H1 (cell line): ENCODE measurements around the gene IGSF9B. TPM values are rescaled to one million over a fixed set of nuclear protein-coding genes. Genes with fewer than 3 reads are reported as not detected.

Source experiments
- CTCF ChIA-PET: fragments of 300-600 bp; sonication (Branson Sonifier 250); formaldehyde crosslinking; loops from one replicate; lab custom pipeline; 2021; ENCODE audit not compliant: partially characterized antibody; lab: Charles Lee
- POLR2A ChIA-PET: fragments of 300-600 bp; sonication (Branson Sonifier 250); formaldehyde crosslinking; loops from one replicate; lab custom pipeline; 2021; ENCODE audit warnings: inconsistent platforms; ENCODE audit not compliant: partially characterized antibody; lab: Charles Lee
- DNase-seq, 2 experiments: peaks; one replicate each; pipeline versions ENCODE4 v3.0.0 to v3.0.0-alpha.2; 2010 to 2022; ENCODE audit warnings: low spot score in 2 of 2, low read depth in 1 of 2, mixed read lengths in 1 of 2
- FAIRE-seq: peaks from 2 replicates; lab custom pipeline; 2011; peaks lifted over from hg19 to GRCh38; lab: Jason Lieb, UNC
- H2AFZ ChIP-seq: 2 replicates; pipeline ENCODE4 v1.8.1; 2012; ENCODE audit warnings: low read length, inconsistent platforms
- H2AK5ac ChIP-seq: 2 replicates; pipeline ENCODE4 v1.6.1; 2013; ENCODE audit warnings: low read depth, low read length
- H2BK120ac ChIP-seq: replicated peaks from 2 replicates; pipeline ENCODE3; 2013; ENCODE audit warnings: low read depth, low read length, inconsistent platforms
- H2BK12ac ChIP-seq: 2 replicates; pipeline ENCODE4 v1.6.1; 2013; ENCODE audit warnings: low read depth, low read length
- H2BK15ac ChIP-seq: 2 replicates; pipeline ENCODE4 v1.6.1; 2013; ENCODE audit warnings: low read length
- H2BK20ac ChIP-seq: 2 replicates; pipeline ENCODE4 v1.6.1; 2013; ENCODE audit warnings: low read length
- H2BK5ac ChIP-seq: 2 replicates; pipeline ENCODE4 v1.6.1; 2013; ENCODE audit warnings: low read depth, low read length
- H3K14ac ChIP-seq: 2 replicates; pipeline ENCODE4 v1.6.1; 2013; ENCODE audit warnings: inconsistent platforms; ENCODE audit not compliant: insufficient read length
- H3K18ac ChIP-seq: 2 replicates; pipeline ENCODE4 v1.6.1; 2013; ENCODE audit warnings: low read length; ENCODE audit errors: extremely low read depth
- H3K23ac ChIP-seq: 2 replicates; pipeline ENCODE4 v1.6.1; 2013; ENCODE audit warnings: inconsistent platforms; ENCODE audit not compliant: insufficient read length
- H3K23me2 ChIP-seq: 2 replicates; pipeline ENCODE4 v1.6.1; 2013; ENCODE audit warnings: low read depth, low read length
- H3K27ac ChIP-seq: 2 replicates; pipeline ENCODE4 v1.6.1; 2011; ENCODE audit warnings: low read depth, low read length, inconsistent platforms
- H3K27me3 ChIP-seq, 4 experiments: replicated peaks in 1 of 4; 1 replicate in 1 of 4; 2 replicates in 3 of 4; pipeline versions ENCODE4 v1.6.1 to v1.8.1; 2011 to 2013; ENCODE audit warnings: low read length in 3 of 4, mild to moderate bottlenecking in 3 of 4, inconsistent platforms in 2 of 4, mixed read lengths in 2 of 4, moderate library complexity in 1 of 4; ENCODE audit not compliant: control insufficient read depth in 3 of 4, insufficient read depth in 3 of 4; ENCODE audit errors: extremely low read depth in 1 of 4
- H3K36me3 ChIP-seq, 4 experiments: 2 replicates each; pipeline versions ENCODE4 v1.6.1 to v1.8.1; 2011 to 2013; ENCODE audit warnings: mild to moderate bottlenecking in 4 of 4, low read length in 3 of 4, moderate library complexity in 2 of 4, control low read depth in 1 of 4, inconsistent platforms in 1 of 4; ENCODE audit not compliant: insufficient read depth in 4 of 4, control insufficient read depth in 2 of 4
- H3K4ac ChIP-seq: replicated peaks from 2 replicates; pipeline ENCODE3; 2013; ENCODE audit warnings: low read length, low read depth, mixed read lengths, inconsistent platforms; ENCODE audit not compliant: insufficient read length
- H3K4me1 ChIP-seq, 4 experiments: replicated peaks in 1 of 4; 1 replicate in 1 of 4; 2 replicates in 3 of 4; pipeline versions ENCODE4 v1.6.1 to v1.8.1; 2011 to 2013; ENCODE audit warnings: low read length in 3 of 4, inconsistent platforms in 2 of 4, mixed read lengths in 1 of 4; ENCODE audit not compliant: insufficient read depth in 4 of 4, control insufficient read depth in 3 of 4
- H3K4me2 ChIP-seq, 2 experiments: 2 replicates each; pipeline versions ENCODE4 v1.6.1 to v1.8.1; 2011 to 2013; ENCODE audit warnings: low read depth in 2 of 2, low read length in 2 of 2, control low read depth in 1 of 2, inconsistent platforms in 1 of 2, mild to moderate bottlenecking in 1 of 2; ENCODE audit not compliant: insufficient read depth in 1 of 2
- H3K4me3 ChIP-seq, 4 experiments: fragments of 200-600, 300-600 bp in 1 of 4; sonication (generic), shearing (Covaris generic), sonication (Bioruptor Twin) in 1 of 4; 2 replicates each; pipeline versions ENCODE4 v1.5.1 to v1.8.1; 2011 to 2016; ENCODE audit warnings: low read length in 4 of 4, low read depth in 3 of 4, control low read depth in 2 of 4, inconsistent platforms in 2 of 4, mild to moderate bottlenecking in 2 of 4, mixed read lengths in 1 of 4, moderate library complexity in 1 of 4; ENCODE audit not compliant: insufficient read depth in 2 of 4; ENCODE audit errors: extremely low read depth in 1 of 4
- H3K56ac ChIP-seq: replicated peaks from 2 replicates; pipeline ENCODE3; 2013; ENCODE audit warnings: low read depth, mild to moderate bottlenecking, mixed read lengths, low read length, inconsistent platforms; ENCODE audit not compliant: insufficient read length
- H3K79me1 ChIP-seq: 2 replicates; pipeline ENCODE4 v1.6.1; 2013; ENCODE audit warnings: low read depth, low read length, control low read depth
- H3K79me2 ChIP-seq, 2 experiments: 2 replicates each; pipeline versions ENCODE4 v1.6.1 to v1.8.1; 2012 to 2013; ENCODE audit warnings: low read length in 2 of 2, mild to moderate bottlenecking in 2 of 2, inconsistent platforms in 1 of 2; ENCODE audit not compliant: insufficient read depth in 2 of 2, control insufficient read depth in 1 of 2
- H3K9ac ChIP-seq, 4 experiments: replicated peaks in 1 of 4; 1 replicate in 1 of 4; 2 replicates in 3 of 4; pipeline versions ENCODE4 v1.6.1 to v1.8.1; 2011 to 2013; ENCODE audit warnings: low read depth in 3 of 4, low read length in 3 of 4, control low read depth in 2 of 4, mild to moderate bottlenecking in 2 of 4, moderate library complexity in 2 of 4, inconsistent platforms in 1 of 4; ENCODE audit errors: extremely low read depth in 1 of 4
- H3K9me3 ChIP-seq, 2 experiments: 2 replicates each; pipeline versions ENCODE4 v1.6.1 to v1.8.1; 2012 to 2013; ENCODE audit warnings: mild to moderate bottlenecking in 2 of 2, moderate library complexity in 2 of 2, control low read depth in 1 of 2, inconsistent platforms in 1 of 2, low read depth in 1 of 2, low read length in 1 of 2, mixed read lengths in 1 of 2; ENCODE audit not compliant: insufficient read depth in 2 of 2
- H4K20me1 ChIP-seq, 2 experiments: replicated peaks in 1 of 2; 2 replicates each; pipeline versions ENCODE3 to v1.8.1; 2011 to 2013; ENCODE audit warnings: inconsistent platforms in 2 of 2, low read length in 2 of 2, mild to moderate bottlenecking in 1 of 2; ENCODE audit not compliant: insufficient read depth in 2 of 2, control insufficient read depth in 1 of 2
- H4K5ac ChIP-seq: 2 replicates; pipeline ENCODE4 v1.6.1; 2013; ENCODE audit warnings: low read length, low read depth, mixed read lengths, inconsistent platforms; ENCODE audit not compliant: insufficient read length
- H4K8ac ChIP-seq: 2 replicates; pipeline ENCODE4 v1.8.0; 2013; ENCODE audit warnings: mild to moderate bottlenecking, moderate library complexity, low read length, inconsistent platforms; ENCODE audit not compliant: insufficient read depth; ENCODE audit errors: extremely low read depth
- H4K91ac ChIP-seq: replicated peaks from 2 replicates; pipeline ENCODE3; 2013; ENCODE audit warnings: low read length, mixed read lengths, inconsistent platforms; ENCODE audit not compliant: insufficient read length
- BRCA1 ChIP-seq: IDR thresholded peaks from 2 replicates; pipeline ENCODE4 v1.6.1; 2012; ENCODE audit warnings: low read depth, low read length, improper control_type of control experiment
- CBX8 ChIP-seq: fragments of 300-800, 300-1000 bp; sonication (generic); IDR thresholded peaks from 2 replicates; pipeline ENCODE4 v1.7.1; 2016; ENCODE audit warnings: low read depth, low read length, borderline replicate concordance
- CEBPB ChIP-seq: IDR thresholded peaks from 2 replicates; pipeline ENCODE4 v1.6.1; 2012; ENCODE audit warnings: low read depth, low read length
- CTBP2 ChIP-seq: IDR thresholded peaks from 2 replicates; pipeline ENCODE4 v1.7.0; 2011; ENCODE audit warnings: borderline replicate concordance, mild to moderate bottlenecking, moderate library complexity, mixed read lengths, low read length; ENCODE audit not compliant: insufficient read depth, insufficient read length
- NRF1 ChIP-seq: IDR thresholded peaks from 2 replicates; pipeline ENCODE4 v1.6.1; 2011; ENCODE audit warnings: mild to moderate bottlenecking, low read depth, low read length, improper control_type of control experiment
- SIN3A ChIP-seq, 2 experiments: IDR thresholded peaks in 1 of 2; conservative IDR thresholded peaks in 1 of 2; 2 replicates each; pipeline ENCODE4 v1.6.1; 2011 to 2012; ENCODE audit warnings: low read length in 2 of 2, improper control_type of control experiment in 1 of 2, low read depth in 1 of 2, mild to moderate bottlenecking in 1 of 2
- SP4 ChIP-seq: IDR thresholded peaks from 2 replicates; pipeline ENCODE4 v1.6.1; 2012; ENCODE audit warnings: low read length, inconsistent platforms
- SUZ12 ChIP-seq: fragments of 200-600 bp; sonication (generic); IDR thresholded peaks from 2 replicates; pipeline ENCODE4 v1.6.1; 2012; ENCODE audit warnings: mild to moderate bottlenecking, inconsistent platforms, low read length, moderate library complexity, mixed read lengths
- TAF7 ChIP-seq: optimal IDR thresholded peaks from 2 replicates; pipeline ENCODE3; 2011; ENCODE audit warnings: low read depth, mild to moderate bottlenecking, inconsistent platforms, low read length, moderate library complexity, borderline replicate concordance
- TEAD4 ChIP-seq: IDR thresholded peaks from 2 replicates; pipeline ENCODE4 v1.6.1; 2012; ENCODE audit warnings: low read depth, low read length, inconsistent platforms, mixed read lengths
- WGBS, 2 experiments: shearing (Covaris generic) in 1 of 2; methylation state at CpG; one replicate each; pipeline versions ENCODE4 v1.1.6 to v1.1.7; 2013 to 2015; ENCODE audit warnings: low lambda C conversion rate in 2 of 2, mixed read lengths in 2 of 2, inconsistent platforms in 1 of 2, low coverage in 1 of 2, missing lambda C conversion rate in 1 of 2; ENCODE audit not compliant: insufficient replicate concordance in 2 of 2, insufficient coverage in 1 of 2, insufficient read length in 1 of 2; ENCODE audit errors: extremely low coverage in 1 of 2, missing lambda C conversion rate in 1 of 2; 5-methylcytosine and 5-hydroxymethylcytosine counted together
- polyA plus RNA-seq, 7 experiments: library from polyadenylated mRNA; depleted of rRNA in 3 of 7; stranded (reverse) in 5 of 7; unstranded in 2 of 7; fragments of >200 nt in 5 of 7; fragments of 200-250 nt in 2 of 7; gene quantifications; 1 replicate in 5 of 7; 2 replicates in 1 of 7; 4 replicates in 1 of 7; pipeline versions ENCODE4 v1.2.1 to v1.2.3, GENCODE V29; 2011 to 2013; ENCODE audit warnings: missing spikeins in 2 of 7, mixed read lengths in 2 of 7
- total RNA-seq: library from RNA; stranded (reverse); fragmentation: NEBNext Ultra II Directional; extraction: Animal tissue kit (Norgen Biotek cat#: 25700); gene quantifications from 2 replicates; pipeline ENCODE4 v1.2.1, GENCODE V29; 2021

Gene IGSF9B
- total and polyA plus RNA-seq, 2 of the 8 experiments (the other 6 are each of a cell fraction or from before 2014, with no cell fraction given): 16.5 to 49.2 TPM

DNA sequence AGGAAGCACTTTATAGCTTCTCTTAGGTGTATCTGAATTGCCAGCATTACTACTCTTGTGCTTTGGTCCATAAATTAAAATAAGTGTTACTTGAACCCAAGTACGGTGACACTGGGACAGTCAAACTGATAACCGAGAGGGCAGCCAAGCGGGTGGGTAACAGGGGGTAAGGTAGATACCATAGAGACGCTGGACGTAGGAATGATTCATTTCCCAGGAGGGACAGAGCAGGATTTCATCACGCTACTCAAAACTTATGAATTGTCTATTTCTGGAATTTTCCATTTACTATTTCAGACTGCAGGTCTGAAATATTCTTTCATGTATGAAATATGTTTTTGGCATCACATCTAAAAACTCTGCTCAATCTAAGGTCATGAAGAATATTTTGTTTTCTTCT lies 96.6 kb downstream of the IGSF9B start:
- Histone ChIP-seq H3K23ac (no peak overlapping the region), H3K23me2 (no peaks in the 10 kb centered on the region), H4K5ac (no peak overlapping the region), H4K8ac (no peak overlapping the region), H3K4me2 (no peak overlapping the region), H3K14ac (no peak overlapping the region), H4K91ac (no peak overlapping the region), H3K4me3 (no peak overlapping the region), H3K79me2 (no peaks in the 10 kb centered on the region), H4K20me1 (no peaks in the 10 kb centered on the region), H3K27ac (no peak overlapping the region), H3K4me1 (peaks cover 0 to under 1% (median 0%) of the 10 kb centered on the region in 4 experiments; a peak in 1 of 7 replicates), H3K4ac (no peak overlapping the region), H2BK20ac (no peak overlapping the region), H3K18ac (no peak overlapping the region), H2AFZ (no peak overlapping the region), H2BK5ac (no peak overlapping the region), H3K79me1 (no peaks in the 10 kb centered on the region), H3K9ac (no peak overlapping the region), H2BK12ac (no peak overlapping the region), H3K9me3 (no peaks in the 10 kb centered on the region), H2BK120ac (no peak overlapping the region), H3K36me3 (no peaks in the 10 kb centered on the region; a peak in 1 of 8 replicates), H2AK5ac (no peak overlapping the region), H3K56ac (no peak overlapping the region), H3K27me3 (no peaks in the 10 kb centered on the region), H2BK15ac (no peak overlapping the region)
- FAIRE-seq (no peak), DNase-seq (no peak)
- TF ChIP-seq SP4: no peak
- no peak for TF ChIP-seq NRF1
- no peak for TF ChIP-seq CEBPB
- TF ChIP-seq TAF7: no peak
- no peak for TF ChIP-seq CBX8
- TF ChIP-seq CTBP2: no peak
- TF ChIP-seq SIN3A (conservative IDR thresholded peaks at IDR 0.05 in 1 of 2, IDR thresholded peaks at IDR 0.05 in 1 of 2; ENCODE audit: low read depth in 1 of 2, low read length in 2 of 2): no peak
- no peak for TF ChIP-seq SUZ12
- no peak for TF ChIP-seq TEAD4
- TF ChIP-seq BRCA1: no peak
- ChIA-PET CTCF (no interaction called here), POLR2A (no interaction called here)
- WGBS, 2 experiments: 94% methylated on average over 6 of the region's 6 CpGs; no CpG with 5 or more reads in 1 of the 2 experiments
